DLD1 (cell line): ENCODE data around the gene EVA1A.

ENCODE experiments used
- in situ Hi-C: cut with HindIII; loops from 2 replicates; pipeline ENCODE4 v1.10.0; 2017; ENCODE audit warnings: low sequenced_read_pairs

Gene EVA1A

GRCh38 chr2:75456825-75457224, 103.9 kb downstream of the EVA1A start:
- in situ Hi-C loops, result loop anchor here (25.0 kb wide), 1 partner anchor 155 kb away; no protein-coding TSS in a partner anchor

GRCh38 chr2:75456111-75456510, 104.6 kb downstream of the EVA1A start:
- in situ Hi-C loops, result loop anchor here (25.0 kb wide), 1 partner anchor 156 kb away; no protein-coding TSS in a partner anchor

GRCh38 chr2:75454241-75454620, 106.5 kb downstream of the EVA1A start:
- in situ Hi-C loops, result loop anchor here (25.0 kb wide), 1 partner anchor 158 kb away; no protein-coding TSS in a partner anchor

GRCh38 chr2:75453384-75454240, 107.1 kb downstream of the EVA1A start:
- in situ Hi-C loops, result loop anchor here (25.0 kb wide), 1 partner anchor 159 kb away; no protein-coding TSS in a partner anchor

- in situ Hi-C loops, result loop anchor here (25.0 kb wide), 1 partner anchor 162 kb away; no protein-coding TSS in a partner anchor
These were observed 110.7 kb downstream of the EVA1A start for GRCh38 chr2:75450068-75450467.

GRCh38 chr2:75447176-75447575, 113.6 kb downstream of the EVA1A start:
- in situ Hi-C loops, result no loop called here
